HG03039 (cell line): Measurements from ENCODE around the gene ZBTB16.

Experiments
- ATAC-seq: cut with Tn5 transposase; IDR thresholded peaks from one replicate; pipeline ENCODE4 v1.9.1; 2021; ENCODE audit warnings: mild to moderate bottlenecking, moderate library complexity; ENCODE audit not compliant: unreplicated experiment

ZBTB16 gene

GRCh38 chr11:114274637-114275036 is 215.1 kb downstream of the ZBTB16 start:
- no peak for ATAC-seq

- ATAC-seq = no peak
Measured at GRCh38 chr11:114275280-114275679, 215.8 kb downstream of the ZBTB16 start.

GRCh38 chr11:114276077-114276476 is 216.6 kb downstream of the ZBTB16 start:
- ATAC-seq = no peak

DNA sequence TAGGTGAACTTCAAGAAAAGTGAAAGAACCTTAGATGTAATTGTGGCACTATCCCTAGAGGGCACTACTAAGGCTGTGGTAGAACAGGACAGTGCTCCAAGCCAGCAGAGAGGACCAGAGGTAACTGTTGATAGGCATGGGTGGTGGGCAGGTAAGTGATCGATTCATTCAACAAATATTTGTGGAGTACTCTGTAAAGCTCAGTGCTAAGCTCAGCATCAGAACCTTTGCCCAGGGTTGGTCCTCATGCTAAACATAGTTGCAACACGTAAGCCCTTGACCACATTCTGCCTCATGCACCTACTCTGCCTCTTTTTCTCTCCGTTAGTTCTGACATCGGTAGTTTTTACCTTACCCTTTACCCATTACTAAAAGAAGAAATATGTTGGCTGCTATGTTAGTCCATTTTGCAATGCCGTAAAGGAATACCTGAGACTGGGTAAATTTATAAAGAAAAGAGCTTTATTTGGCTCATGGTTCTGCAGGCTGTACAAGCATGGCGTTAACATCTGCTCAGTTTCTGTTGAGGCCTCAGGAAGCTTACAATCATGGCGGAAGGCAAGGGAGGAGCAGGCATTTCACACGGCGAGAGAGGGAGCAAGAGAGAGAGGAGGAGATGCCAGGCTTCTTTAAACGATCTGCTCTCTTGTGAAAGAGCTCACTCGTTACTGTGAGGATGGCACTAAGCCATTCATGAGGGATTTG is 218.3 kb downstream of the ZBTB16 start:
- ATAC-seq = no peak

DNA sequence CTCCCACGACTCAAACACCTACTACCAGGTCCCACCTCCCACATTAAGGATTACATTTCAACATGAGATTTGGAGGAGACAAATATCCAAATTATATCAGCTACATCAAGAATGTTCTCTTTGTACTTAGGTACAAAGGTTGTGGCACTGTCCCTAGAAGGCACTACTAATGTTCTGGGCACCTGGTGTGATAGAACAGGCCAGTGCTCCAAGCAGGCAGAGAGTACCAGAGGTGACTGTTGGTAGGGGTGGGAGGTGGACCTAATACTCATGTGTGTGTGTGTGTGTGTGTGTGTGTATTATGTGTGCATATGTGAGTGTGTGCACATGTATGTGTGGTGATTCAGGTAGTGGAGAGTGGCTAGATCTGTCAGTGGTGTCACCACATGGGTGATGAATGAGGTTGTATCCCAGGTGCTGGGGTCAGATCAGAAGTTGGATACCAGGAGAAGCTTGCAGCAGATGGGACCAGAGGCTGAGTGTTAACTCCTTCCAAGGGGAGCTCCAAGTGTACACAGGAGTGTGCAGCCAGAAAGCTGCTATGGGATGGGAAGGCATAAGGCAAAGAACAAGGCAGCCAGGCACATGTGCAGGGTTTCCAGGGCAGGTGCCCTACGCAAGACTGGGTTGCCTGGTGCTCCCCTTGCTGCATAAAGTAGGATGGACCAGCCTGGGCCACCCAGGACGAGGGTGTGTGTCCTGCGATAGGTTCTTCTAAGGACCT is 219.0 kb downstream of the ZBTB16 start:
- ATAC-seq = no peak

DNA sequence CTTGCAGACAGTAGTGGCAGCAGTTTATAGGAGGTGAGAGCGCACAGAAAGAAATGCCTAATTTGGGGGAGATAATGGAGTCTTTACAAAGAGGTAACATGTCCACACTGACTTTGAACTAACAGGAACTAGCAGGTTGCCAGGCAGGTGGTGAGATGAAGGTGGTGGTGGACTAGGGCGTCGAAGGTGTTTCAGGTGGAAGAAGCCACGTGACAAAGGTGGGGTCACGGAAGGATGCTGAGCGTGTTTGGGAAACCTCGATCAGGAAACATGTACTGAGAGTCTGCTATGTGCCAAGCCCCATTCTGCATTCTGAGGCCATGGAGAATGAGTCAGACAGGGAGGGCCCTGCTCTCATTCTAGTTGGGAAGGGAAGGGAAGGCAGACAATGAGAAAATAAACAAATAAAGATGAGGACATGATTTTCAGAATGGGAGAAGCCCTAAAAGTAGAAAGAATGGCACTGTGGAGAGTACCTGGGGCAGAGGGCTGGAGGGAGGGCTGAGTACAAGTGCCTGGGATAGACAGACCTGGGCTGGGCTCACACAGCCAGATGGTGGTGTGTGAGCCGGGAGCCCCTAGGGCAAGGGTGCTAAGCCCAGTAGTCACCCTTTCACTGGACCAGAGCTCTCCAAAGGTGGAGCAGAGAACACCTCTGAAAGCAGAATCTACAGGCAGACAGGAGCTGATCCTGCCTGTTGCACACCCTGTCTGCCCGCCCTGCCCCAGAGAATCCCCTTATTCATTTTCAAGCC is 220.5 kb downstream of the ZBTB16 start:
- no peak for ATAC-seq

- ATAC-seq = no peak
Measured at GRCh38 chr11:114280696-114281095, 221.2 kb downstream of the ZBTB16 start.

- ATAC-seq = no peak
Measured at GRCh38 chr11:114281388-114281956, 222.0 kb downstream of the ZBTB16 start.

- ATAC-seq = no peak
Measured at GRCh38 chr11:114282488-114282887, 223.0 kb downstream of the ZBTB16 start.

- ATAC-seq = no peak
Measured at GRCh38 chr11:114283422-114283821, 223.9 kb downstream of the ZBTB16 start.

GRCh38 chr11:114284021-114284420 is 224.5 kb downstream of the ZBTB16 start:
- ATAC-seq = no peak

DNA sequence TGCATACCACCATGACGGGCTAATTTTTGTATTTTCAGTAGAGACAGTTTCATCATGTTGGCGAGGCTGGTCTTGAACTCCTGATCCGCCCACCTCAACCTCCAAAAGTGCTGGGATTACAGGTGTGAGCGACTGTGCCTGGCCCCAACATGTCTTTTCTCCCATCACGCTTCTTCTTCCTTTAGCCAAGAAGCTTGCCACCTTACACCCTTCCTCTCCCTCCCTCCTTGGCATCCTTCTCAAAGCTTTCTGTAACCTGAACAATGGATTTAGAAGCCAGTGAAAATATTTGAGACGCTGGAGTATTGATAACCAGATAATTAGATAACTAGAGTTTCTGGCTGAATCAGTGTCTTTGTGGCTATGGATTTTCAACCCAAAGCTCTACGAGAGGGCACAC is 225.4 kb downstream of the ZBTB16 start:
- ATAC-seq = no peak

GRCh38 chr11:114285599-114285998 is 226.1 kb downstream of the ZBTB16 start:
- ATAC-seq = no peak

DNA sequence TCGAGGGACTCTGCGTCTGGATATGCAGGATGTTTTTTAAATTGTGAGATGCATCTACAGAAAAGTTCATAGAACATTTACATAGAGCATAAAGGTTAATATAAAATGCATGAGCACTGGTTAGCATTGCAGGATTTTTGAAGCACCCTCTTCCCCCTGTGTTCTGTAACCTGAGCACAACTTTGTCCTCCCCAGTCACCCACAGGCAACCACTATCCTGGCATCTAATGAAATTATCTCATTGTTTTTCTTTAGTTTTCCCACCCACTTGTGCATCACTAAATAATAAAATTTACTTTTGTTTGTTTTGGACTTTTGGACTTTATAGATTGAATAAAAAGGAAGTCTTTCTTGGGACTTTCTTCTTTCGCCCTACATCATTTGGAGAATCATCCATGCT is 226.7 kb downstream of the ZBTB16 start:
- ATAC-seq = no peak

DNA sequence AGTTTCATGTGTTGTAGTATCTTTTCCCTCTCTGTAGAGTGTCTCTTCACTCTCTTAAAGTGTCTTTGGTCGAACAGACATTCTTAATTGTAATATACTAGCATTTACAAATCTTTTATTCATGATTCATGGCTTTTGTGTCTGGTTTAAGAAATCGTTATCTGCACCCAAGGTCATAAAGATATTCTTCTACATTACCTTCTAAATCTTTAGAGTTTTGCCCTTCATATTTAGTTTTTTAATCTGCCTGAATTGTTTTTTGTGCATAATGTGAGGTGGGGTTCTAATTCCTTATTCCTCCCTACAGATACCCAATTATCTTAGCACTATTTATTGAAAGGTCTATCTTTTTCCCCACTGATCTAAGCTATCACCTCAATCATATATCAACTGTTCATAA is 227.6 kb downstream of the ZBTB16 start:
- ATAC-seq = no peak

GRCh38 chr11:114288136-114288535 is 228.6 kb downstream of the ZBTB16 start:
- ATAC-seq = no peak

GRCh38 chr11:114289779-114290178 is 230.3 kb downstream of the ZBTB16 start:
- ATAC-seq = no peak

DNA sequence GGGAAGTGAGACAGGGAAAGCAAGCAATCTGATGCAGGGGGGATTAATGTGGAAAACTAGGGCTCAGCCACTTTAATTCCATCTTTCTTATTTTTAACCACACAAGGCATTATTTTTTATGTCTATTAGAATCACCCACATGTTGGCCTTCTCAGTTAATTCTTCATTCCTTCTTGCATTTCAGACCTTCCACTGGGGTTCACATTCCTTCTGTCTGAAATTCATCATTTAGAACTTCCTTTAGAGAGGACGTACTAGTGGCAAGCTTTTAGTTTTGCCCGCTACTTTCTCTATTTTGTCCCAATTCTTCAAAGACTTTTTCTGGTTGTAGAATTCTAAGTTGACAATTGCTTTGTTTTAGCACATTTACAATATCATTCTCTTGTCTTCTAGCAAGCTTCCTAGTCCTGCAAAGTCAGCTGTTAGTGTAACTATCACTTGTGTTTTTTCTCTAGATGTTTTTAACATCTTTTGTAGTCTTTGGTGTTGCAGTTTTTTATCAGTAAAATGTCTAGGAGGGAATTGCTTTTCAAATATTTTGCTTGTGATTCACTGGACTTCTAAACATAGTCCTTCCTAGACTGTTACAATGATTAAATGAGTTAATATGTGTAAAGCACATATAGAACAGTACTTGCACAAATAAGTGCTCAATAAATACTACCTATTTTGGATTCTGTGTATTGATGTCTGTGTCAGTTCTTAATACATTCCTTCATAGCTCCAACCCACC is 231.2 kb downstream of the ZBTB16 start:
- ATAC-seq = no peak

- ATAC-seq = no peak
Measured at GRCh38 chr11:114291381-114291780, 231.9 kb downstream of the ZBTB16 start.

DNA sequence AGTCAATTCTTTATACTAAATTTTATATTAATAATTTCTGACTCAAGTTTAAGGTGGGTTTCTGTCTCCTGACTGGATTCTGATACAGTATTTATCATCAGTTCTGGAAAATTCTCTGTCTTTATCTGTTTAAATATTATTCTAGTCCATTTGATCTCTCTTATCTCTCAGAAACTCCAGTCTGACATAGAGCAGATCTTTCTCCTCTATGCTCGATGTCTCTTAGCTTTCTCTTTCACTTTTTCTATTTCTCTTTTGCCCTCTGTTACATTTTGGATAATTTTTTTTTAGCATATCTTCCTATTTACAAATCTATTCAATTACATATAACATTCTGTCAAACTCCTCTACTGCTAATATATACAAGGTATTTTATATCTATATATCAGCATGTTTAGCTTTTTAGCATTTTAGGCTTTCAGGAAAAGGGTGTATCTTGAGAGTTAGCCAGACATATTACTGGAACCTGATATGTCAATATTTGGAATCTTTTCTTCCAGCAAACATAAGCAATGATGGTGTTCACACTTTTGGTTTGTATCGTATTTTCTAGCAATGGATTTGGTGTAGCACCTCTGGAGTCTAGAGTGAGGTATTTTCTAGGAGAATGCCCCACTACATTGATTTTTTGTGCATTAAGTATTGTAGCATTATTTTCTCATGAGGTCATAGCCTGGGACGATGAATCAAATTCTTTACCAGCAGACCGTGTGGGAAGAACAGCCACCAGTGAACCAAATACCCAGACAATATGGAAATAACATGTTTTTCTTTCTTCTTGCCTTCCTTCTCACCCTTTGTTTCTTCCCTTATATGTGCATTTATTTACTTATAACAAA is 232.6 kb downstream of the ZBTB16 start:
- no peak for ATAC-seq
